Esophagus squamous epithelium (tissue), 4 donors: ENCODE measurements around the gene UBA5.

Experiments
- POLR2A ChIP-seq, 4 donors: fragments of 450-650 bp; IDR thresholded peaks; one replicate each; pipeline ENCODE4 v1.6.1; 2017; ENCODE audit warnings: antibody characterized with exemption in 4 of 4, mild to moderate bottlenecking in 4 of 4, moderate library complexity in 3 of 4
- TF ChIP-seq, protein P1 (sequence below), 6 experiments: fragments of 450-650 bp in 4 of 6; fragments of 200-600 bp in 2 of 6; sonication (generic) in 2 of 6; IDR thresholded peaks; one replicate each; pipeline ENCODE4 v1.5.1; 2016 to 2019; ENCODE audit warnings: antibody characterized with exemption in 6 of 6, mild to moderate bottlenecking in 4 of 6, moderate library complexity in 4 of 6

DNA sequence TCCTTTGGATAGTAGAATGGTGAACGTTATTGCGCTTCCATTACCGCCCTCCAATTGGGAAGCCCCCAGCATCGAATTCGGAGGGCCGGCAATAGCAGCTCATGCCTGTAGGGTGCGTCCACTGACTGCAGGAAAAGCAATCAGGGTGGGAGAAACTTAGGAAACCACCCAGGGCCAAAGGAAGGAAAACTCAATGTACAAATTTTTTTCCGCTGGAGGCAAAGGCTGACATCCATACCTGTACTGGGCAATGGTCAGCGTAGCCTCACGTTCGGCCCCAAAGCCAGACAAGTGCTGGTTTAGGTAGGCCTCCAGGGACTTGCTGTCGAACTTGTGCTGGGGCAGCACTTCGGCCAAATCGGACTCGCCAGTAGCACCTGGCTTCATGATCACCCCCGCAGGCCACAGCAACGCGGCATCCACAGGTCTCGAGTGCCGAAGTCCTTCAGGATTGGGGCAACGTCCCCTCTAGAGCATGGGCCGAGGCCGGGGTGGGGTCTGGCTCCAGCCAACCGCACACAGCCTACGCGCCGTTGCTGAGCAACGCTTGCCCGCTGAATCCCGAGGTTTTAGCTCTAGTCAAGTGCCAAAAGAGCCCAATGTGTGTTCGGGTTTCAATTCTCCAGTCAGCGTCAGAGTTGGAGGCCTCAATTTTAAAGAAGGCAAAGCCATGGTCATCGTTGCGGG is 621 bp upstream of the UBA5 start, which contains the start of gene ACAD11:
- TF ChIP-seq, protein P1, sequence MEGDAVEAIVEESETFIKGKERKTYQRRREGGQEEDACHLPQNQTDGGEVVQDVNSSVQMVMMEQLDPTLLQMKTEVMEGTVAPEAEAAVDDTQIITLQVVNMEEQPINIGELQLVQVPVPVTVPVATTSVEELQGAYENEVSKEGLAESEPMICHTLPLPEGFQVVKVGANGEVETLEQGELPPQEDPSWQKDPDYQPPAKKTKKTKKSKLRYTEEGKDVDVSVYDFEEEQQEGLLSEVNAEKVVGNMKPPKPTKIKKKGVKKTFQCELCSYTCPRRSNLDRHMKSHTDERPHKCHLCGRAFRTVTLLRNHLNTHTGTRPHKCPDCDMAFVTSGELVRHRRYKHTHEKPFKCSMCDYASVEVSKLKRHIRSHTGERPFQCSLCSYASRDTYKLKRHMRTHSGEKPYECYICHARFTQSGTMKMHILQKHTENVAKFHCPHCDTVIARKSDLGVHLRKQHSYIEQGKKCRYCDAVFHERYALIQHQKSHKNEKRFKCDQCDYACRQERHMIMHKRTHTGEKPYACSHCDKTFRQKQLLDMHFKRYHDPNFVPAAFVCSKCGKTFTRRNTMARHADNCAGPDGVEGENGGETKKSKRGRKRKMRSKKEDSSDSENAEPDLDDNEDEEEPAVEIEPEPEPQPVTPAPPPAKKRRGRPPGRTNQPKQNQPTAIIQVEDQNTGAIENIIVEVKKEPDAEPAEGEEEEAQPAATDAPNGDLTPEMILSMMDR (IDR thresholded peaks at IDR 0.05): peak in 5 of 6 experiments; percentile 34 to 64 (median 58)
- TF ChIP-seq POLR2A (IDR thresholded peaks at IDR 0.05): peak in 1 of 4 donors; percentile 13
